ENCODE data around the gene IL17RE.

Gene IL17RE

DNA sequence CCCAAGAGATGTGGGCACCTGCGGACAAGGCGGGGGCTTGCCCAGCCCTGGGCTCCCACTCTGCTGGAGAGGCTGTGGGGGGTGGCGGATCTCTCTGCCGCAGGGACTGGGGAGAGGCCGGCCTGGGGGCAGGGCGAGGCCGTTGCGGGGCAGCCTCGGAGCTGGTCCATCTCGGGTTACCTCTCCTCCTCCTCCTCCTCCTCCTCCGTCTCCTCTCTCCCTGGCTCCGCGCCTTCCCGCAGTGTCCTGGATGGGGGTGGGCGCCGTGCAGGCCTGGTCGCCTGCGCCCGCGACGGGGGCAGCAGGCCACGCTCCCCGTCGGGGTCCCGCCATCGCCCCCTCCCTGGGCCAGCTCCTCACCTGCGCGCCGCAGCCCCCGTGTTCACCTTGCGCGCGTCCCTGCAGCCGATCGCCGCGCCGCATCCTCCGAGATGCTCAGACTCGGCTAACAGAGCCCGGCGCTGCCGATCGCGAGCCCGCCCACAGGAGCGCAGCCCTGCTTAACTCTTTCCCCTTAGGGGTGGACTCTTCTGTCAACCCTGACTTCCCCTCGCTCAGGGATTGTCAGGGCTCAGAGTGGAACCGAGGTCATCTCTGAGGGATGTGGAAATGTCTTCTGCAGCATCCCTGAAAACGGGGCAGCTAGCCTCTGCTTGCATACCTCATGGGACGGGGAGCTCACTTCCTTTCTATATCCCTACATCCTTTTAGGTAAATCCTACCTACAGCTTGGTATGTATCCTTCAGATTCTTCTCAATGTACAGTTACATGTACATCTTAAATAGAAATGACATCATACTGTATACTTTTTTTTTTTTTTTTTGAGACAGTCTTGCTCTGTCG, 49.5 kb downstream of the IL17RE start, which contains the start of gene PRRT3:
TSS of gene PRRT3 (minus strand) at position 447 of the 844 bp plus-strand sequence. CDS start 2,293 bp downstream, outside the sequence.
- Histone ChIP-seq H3K4me1 (ENCODE audit: insufficient read depth, low read length) (peaks cover 25% of the 10 kb centered on the region), H3K36me3 (ENCODE audit: insufficient read depth, low read length) (no peaks in the 10 kb centered on the region), H3K27ac (ENCODE audit: low read depth, low read length) (no peak within 1 kb of the TSS), H3K4me3 (ENCODE audit: low read depth in 1 of 2, low read length in 2 of 2) (peak within 1 kb of the TSS; percentile 45 to 49), H3K27me3 (ENCODE audit: control insufficient read depth in 1 of 2, insufficient read depth in 2 of 2, low read length in 2 of 2) (no peaks in the 10 kb centered on the region), H3K9me3 (ENCODE audit: low read length) (no peaks in the 10 kb centered on the region), H3K9ac (ENCODE audit: low read length) (no peak within 1 kb of the TSS)

DNA sequence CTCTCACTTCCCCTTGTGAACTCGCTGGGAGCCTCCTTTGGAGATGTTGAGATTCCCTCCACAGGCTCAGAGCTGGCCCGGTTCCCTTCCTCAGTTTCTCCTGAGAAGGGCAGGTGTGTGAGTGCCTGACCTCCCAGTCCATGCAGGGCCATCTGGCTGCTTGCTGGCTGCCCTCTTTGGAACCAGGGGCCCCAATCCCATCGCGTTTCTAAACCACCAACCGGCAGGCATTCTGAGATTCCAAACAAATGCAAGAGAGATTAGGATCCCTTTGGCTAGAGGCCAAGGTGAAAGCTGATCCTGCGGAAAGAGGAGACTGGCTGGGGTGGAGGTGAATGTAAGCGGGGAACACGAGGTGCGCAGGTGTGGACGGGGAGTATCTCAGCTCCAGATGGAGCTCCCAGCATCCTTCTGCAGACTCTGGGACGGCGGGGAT, 52.4 kb downstream of the IL17RE start:
- H3K4me3 ChIP-seq (ENCODE audit: low read depth in 1 of 2, low read length in 2 of 2): no peak overlapping the region
- H3K4me1 ChIP-seq (ENCODE audit: insufficient read depth, low read length): peaks cover 20% of the 10 kb centered on the region
- no peak overlapping the region for H3K9ac ChIP-seq (ENCODE audit: low read length)
- no peaks in the 10 kb centered on the region for H3K9me3 ChIP-seq (ENCODE audit: low read length)
- H3K27ac ChIP-seq (ENCODE audit: low read depth, low read length): no peak overlapping the region
- H3K27me3 ChIP-seq (ENCODE audit: control insufficient read depth in 1 of 2, insufficient read depth in 2 of 2, low read length in 2 of 2): no peaks in the 10 kb centered on the region
- peaks cover 5% of the 10 kb centered on the region for H3K36me3 ChIP-seq (ENCODE audit: insufficient read depth, low read length)

DNA sequence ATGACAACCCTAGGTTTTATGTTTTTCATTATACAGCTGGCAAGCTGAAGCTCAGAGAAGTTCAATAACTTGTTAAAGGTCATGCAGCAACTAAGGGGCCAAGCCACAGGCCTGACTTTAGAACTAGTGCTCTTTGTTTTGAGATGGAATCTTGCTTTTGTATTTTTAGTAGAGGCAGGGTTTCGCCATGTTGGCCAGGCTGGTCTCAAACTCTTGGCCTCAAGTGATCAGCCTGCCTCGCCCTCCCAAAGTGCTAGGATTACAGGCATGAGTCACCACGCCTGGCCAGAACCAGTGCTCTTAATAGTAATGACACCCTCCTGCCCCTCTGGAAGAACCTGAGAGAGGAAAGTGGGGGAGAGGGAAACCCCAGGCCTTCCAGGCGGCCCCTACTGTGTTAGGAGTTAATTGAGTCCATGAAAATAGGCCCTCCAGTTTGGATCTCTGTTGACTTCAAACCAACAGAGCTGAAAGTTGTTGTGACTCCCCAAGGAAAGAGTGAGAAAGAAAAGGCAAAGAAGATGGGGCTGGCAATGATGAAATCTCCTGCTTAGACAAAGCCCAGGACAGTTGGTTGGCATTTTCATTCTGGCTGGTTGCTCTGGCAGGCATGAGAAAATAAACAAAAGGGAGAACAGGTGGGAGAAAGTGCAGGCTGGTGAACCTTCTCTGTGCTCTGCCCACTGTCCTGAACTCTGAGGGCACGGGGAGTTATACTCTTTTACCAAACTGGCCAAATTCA, 53.1 kb downstream of the IL17RE start:
- Histone ChIP-seq H3K9me3 (ENCODE audit: low read length) (no peaks in the 10 kb centered on the region), H3K9ac (ENCODE audit: low read length) (no peak overlapping the region), H3K4me3 (ENCODE audit: low read depth in 1 of 2, low read length in 2 of 2) (no peak overlapping the region), H3K36me3 (ENCODE audit: insufficient read depth, low read length) (peaks cover 5% of the 10 kb centered on the region), H3K4me1 (ENCODE audit: insufficient read depth, low read length) (peaks cover 20% of the 10 kb centered on the region), H3K27me3 (ENCODE audit: control insufficient read depth in 1 of 2, insufficient read depth in 2 of 2, low read length in 2 of 2) (no peaks in the 10 kb centered on the region), H3K27ac (ENCODE audit: low read depth, low read length) (no peak overlapping the region)

DNA sequence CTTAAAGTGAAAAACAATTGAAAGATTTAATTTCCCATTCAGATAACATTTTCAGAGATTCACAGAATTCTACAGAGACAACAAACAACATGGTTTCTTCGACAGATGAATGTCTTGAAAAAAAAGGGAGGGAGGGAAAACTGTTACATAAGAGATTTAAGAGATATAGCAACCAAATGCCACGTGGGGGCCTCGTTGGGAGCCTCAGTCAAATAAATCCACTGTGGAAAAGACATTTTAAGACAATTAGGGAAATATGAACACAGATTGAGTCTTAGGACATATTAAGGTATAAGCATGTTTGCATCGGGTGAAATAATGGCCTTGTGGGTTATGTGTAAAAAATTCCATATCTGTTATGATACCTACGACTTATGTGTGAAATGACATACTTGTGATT, 54.6 kb downstream of the IL17RE start:
- Histone ChIP-seq H3K4me1 (ENCODE audit: insufficient read depth, low read length) (peaks cover 15% of the 10 kb centered on the region), H3K36me3 (ENCODE audit: insufficient read depth, low read length) (peaks cover 17% of the 10 kb centered on the region), H3K4me3 (ENCODE audit: low read depth in 1 of 2, low read length in 2 of 2) (no peak overlapping the region), H3K9me3 (ENCODE audit: low read length) (no peaks in the 10 kb centered on the region), H3K9ac (ENCODE audit: low read length) (no peak overlapping the region), H3K27me3 (ENCODE audit: control insufficient read depth in 1 of 2, insufficient read depth in 2 of 2, low read length in 2 of 2) (no peaks in the 10 kb centered on the region), H3K27ac (ENCODE audit: low read depth, low read length) (no peak overlapping the region)

DNA sequence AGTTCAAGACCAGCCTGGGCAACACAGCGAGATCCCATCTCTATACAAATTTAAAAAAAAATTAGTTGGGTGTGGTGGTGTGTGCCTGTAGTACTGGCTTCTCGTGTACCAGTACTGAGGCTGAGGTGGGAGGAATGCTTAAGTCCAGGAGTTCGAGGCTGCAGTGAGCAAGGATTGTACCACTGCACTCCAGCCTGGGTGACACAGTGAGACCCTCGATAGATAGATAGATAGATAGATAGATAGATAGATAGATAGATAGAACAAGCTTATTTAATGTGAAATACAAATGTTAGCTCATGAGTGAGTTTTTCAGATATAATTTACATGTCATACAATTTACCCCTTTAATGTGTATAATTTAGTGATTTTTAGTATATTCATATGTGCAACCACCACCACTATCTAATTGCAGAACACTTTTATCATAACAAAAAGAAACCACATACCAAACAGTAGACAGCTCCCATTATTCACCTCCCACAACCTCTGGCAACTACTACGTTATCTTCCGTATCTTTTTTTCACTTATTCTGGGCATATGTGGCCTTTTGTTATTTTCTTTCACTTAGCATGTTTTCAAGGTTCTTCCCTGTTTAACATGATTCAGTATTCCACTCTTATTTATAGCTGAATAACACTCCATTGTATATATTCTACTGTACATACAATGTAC, 62.7 kb downstream of the IL17RE start:
- Histone ChIP-seq H3K36me3 (ENCODE audit: insufficient read depth, low read length) (peaks cover 56% of the 10 kb centered on the region), H3K4me3 (ENCODE audit: low read depth in 1 of 2, low read length in 2 of 2) (no peak overlapping the region), H3K9ac (ENCODE audit: low read length) (no peak overlapping the region), H3K4me1 (ENCODE audit: insufficient read depth, low read length) (no peaks in the 10 kb centered on the region), H3K27me3 (ENCODE audit: control insufficient read depth in 1 of 2, insufficient read depth in 2 of 2, low read length in 2 of 2) (no peaks in the 10 kb centered on the region), H3K27ac (ENCODE audit: low read depth, low read length) (no peak overlapping the region), H3K9me3 (ENCODE audit: low read length) (no peaks in the 10 kb centered on the region)

All from muscle layer of colon (tissue), 2 donors.